Activated CD4-positive, CD25-positive, alpha-beta regulatory T cell (primary cell): ENCODE data around the gene NUP50.

Source experiments
- DNase-seq, 4 experiments: peaks; one replicate each; lab custom pipeline; 2025; lab: John Stamatoyannopoulos, UW

The NUP50 gene

DNA sequence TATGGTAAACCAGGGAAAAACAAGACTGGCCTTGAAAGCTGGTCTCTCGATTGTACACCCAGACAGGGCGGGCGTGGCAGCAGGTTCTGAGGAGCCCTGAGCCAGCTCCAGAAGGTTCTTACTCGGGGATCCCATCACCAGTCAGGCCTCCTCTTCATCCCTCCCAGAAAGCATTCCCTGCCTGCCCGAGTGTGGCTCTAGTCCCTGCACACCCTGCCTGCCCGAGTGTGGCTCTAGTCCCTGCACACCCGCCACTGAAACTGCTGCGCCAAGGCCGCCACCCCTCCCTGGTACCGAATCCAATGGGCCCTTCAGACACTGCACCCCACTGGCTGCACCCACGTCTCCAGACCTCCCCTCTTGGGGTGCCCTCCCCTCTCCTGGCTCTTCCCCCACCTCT, 46.9 kb downstream of the NUP50 start:
- DNase-seq, result no peak

DNA sequence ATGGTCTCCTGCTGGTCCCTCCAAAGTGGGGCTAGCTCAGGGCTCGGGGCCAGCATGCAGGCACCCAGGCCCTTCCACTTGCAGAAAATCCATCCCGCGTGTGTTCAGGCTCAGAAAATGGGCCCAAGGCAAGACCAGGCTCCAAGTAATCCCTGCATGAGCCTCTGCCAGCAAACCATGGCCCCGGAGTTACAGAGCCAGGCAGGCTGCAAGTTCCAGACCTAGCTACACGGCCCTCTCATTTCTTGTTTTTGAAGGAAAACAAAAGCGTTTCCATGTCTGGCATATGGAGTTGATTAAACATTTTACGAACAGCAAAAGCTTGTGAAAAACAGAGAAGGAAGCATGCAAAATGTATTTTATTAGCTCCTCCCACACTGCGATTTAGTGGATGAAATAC, 47.3 kb downstream of the NUP50 start:
- DNase-seq, result no peak

DNA sequence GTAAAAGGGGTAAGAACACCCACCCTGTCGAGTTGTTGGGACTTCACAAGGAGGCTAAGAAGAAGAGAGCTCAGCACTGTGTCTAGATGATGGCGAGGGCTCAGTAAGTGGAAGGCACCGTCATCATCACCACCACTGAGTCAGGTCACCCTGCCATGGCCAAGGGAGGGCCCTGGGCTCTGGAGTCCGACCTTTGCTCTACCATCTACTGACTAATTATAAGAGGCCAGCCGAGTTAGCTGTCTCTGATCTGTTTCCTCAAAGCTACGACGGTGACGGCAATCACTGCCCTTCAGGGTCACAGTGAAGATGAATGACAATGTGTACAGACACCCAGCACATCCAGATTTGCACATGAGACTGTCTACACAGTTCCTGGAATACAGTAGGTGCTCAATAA, 47.7 kb downstream of the NUP50 start:
- DNase-seq, result no peak

DNA sequence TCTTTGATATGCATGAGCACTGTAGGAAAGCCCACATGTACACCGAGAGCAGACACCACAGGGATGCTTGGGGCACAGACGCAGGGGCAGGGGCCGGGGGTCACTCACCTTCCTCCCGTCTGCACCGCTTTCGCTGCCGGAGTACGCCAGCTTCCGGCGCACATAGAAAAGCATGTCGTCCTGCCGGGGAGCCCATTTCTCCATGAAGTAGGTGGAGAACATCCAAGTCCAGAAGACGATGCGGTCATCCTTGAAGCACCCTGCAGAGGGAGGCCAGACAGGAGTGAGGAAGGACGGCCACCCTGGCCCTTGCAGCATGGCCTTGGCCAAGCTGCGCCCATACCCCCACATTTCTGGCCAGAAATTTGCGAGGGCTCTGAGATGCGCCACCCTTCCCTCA, 48.1 kb downstream of the NUP50 start:
- no peak for DNase-seq

DNA sequence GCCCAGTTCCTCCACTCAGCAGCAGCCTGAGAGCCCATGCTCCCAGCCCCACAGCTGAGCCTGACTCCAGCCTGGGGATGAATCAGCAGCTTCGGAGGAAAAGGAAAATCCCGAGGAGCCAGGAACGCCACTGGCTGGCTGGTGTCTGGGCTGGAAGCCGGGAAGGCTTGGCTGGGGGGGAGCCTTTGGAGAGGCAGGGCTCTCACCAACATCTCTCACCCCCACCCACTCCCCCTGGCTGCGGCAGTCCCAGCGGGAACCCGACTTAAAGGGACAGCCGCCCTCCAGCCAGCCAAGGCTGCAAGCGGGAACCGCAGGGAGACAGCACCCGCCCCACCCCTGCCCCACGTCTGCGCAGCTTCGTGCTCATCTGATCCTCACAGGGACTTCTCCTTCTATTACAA, 48.6 kb downstream of the NUP50 start:
- no peak for DNase-seq

DNA sequence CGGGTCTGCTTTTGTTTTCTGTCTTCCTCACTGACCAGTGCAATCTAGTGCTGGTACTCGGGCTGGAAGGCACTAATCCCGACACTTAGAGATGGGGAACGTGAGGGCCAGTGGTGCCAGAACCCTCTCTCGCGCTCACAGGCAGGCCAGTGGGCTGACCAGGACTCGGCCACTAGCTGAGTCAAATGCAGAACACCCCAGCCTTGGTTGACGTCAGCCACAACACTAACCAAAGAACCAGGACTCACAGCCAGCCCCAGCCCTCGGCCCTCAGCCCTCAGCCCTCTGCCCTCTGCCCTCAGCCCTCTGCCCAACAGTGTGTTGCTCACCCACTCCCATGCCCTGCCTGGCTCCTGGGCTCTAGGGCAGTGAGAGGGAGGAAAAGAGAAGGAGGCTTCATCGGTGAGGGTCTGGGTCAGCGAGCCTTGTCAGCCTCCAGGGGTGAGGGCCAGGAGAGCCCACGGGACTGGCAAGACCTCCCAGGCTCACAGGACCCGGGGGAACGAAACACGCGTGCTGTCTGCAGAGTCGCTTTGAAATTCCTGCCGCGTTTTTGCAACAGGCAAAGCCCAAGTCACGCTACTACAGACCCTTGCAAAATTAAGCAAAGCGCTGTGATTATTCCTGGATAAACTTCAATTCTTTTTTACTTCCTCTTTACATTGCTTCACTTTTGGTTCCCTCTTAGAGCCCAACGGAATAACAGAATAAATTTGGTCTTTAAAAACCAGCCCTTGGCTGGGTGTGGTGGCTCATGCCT, 49.4 kb downstream of the NUP50 start:
- DNase-seq, result no peak

DNA sequence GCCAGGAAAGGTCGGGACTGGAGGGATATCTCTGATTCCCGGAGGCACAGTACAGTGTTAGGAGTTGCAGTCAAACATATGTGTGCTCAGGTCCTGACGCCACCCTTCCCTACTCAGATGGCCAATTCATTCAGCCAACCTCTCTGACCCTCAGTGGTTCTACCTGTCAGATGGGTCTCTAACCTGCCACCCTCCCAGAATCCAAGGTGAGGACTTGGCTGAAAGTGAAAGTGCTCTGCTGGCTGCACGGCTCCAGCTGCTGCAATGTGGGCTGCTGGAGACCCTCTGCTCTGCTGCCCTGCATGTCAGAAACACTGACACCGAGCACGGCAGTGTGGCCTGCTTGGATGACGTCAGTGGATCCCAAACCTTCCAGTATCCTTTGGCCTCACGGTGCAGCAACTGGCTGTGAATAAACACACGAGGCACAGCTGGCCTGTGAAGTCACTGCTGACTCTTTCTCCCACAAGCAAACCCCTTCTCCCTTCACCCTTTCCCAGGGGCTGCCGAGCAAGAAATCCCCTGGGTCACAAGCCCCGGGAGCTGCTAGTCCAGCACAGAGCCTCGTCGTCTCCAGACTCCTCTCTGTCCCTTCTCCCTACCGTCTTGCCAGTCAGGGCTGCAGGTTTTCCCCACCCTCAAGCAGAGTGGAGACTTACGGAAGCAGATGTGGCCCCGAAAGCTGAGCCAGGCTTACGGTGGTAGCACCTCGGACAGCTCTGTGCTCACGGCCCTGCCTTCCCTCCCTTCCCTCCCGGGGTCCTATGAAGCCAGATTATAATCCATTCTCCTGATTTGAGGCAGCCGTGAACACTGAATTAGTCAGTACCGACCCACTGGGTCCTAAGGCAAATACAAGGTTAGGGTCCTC, 52.6 kb downstream of the NUP50 start:
- no peak for DNase-seq

DNA sequence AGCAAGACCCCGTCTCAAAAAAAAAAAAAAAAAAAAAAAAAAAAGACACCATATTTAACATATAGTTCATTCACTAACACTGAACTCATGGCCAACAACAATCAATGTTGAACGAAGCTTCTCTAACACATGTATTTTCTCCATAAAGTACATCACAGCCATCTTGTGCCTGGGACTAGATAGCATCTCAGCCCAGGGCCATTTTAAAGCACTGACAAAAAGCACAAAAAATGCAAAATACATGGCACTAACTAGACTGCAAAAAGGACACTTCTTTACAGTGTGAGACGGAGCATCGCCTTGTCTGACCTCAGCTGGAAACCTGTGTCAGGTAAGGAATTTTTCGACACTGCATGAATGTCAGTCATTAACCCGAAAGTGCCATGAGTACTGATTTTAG, 53.6 kb downstream of the NUP50 start:
- no peak for DNase-seq

DNA sequence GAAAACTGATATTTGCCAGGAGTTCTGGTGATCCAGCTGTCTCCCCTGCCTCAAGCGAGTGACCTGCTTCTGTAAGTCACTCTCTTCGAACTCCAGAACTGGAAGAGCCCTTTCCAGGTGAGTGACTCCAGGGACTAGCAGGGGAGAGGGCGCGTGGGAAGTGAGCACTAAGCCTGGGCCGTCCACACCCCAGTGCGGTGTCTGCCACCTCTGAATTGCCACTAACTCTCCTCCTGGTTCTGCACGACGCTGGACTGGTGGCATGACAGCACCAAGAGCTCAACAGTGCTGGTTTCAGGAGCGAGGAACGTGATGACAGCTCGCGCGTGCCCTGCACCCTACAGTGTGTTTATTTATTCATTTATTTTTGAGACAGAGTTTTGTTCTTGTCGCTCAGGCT, 54.1 kb downstream of the NUP50 start:
- no peak for DNase-seq

DNA sequence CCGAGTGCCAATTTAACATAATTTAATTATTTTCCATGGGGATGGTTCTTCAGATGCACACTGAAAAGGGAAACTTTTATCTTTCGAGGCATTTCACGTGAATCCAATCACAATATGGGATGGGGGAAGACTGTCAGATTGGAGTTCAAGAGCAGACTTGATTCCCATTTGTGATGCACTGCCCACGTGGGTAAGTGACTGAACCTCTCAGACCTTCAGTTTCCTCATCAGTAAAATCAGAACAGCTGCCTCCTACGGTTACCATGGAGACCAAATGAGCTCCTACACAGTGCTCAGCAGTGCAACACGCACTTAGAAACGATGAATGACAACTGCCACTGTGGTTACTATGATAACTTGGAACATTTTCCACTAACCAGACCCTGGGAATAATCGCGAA, 55.3 kb downstream of the NUP50 start:
- no peak for DNase-seq

DNA sequence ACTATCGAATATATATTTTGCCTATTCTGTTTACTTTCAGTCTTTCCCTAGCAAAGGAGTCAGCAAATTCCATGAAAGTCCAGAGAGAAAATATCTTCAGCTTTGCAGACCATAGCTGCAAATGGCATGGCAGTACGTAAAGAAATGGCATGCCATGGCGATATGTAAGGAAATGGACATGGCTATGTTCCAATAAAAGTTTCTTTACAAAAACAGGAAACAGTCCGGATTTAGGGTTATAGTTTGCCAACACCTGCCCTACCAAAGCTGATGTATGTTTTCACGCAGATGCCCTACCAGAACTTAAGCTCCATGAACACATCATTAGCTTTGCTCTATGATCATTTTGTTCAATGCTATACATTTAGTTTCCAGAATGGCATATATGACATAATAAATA, 57.5 kb downstream of the NUP50 start:
- no peak for DNase-seq

DNA sequence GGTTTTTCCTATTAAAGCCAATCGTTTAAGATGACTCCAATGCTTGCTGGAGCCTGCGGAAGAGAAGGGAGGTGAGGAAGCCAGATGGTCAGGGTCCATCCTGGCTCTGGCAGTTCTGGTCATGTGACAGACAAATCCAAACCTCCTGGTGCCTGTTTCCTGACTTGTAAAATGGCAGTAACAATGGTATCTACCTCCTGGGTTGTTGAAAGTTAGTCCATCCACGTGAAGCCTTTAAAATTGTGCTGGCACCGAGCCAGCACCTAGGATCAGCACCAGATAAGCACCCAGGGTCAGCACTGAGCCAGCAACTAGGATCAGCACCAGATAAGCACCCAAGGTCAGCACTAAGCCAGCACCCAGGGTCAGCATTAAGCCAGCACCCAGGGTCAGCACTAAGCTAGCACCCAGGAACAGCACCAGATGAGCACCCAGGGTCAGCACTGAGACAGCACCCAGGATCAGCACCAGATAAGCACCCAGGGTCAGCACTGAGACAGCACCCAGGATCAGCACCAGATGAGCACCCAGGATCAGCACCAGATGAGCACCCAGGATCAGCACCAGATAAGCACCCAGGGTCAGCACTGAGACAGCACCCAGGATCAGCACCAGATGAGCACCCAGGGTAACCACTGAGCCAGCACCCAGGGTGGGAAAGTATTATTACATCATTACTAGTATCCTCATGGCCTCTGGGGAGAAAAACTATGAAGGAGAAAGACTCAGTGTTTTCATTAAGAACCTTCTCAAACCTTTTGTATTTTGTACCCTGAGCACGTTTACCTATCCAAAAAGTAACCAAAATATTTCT, 59.8 kb downstream of the NUP50 start:
- DNase-seq, result no peak

DNA sequence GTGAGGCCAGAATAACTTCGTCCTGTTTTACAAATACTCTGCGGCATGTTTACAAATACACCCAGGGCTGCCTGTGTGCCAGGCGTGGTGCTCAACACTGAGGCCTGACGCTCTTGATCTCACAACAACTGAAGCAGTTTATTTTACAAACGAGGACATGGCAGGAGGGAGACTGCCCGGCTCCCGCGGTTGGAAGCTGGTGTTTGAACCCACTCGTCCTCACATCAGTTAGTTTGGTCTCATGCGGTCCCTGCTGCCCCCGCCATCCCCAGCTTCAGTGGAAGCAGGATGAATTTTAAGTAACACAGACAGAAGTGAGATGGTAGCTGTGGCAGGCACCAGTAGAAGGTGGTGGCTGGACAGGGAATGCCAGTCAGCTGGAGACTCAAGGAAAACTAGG, 60.6 kb downstream of the NUP50 start:
- DNase-seq, result no peak

DNA sequence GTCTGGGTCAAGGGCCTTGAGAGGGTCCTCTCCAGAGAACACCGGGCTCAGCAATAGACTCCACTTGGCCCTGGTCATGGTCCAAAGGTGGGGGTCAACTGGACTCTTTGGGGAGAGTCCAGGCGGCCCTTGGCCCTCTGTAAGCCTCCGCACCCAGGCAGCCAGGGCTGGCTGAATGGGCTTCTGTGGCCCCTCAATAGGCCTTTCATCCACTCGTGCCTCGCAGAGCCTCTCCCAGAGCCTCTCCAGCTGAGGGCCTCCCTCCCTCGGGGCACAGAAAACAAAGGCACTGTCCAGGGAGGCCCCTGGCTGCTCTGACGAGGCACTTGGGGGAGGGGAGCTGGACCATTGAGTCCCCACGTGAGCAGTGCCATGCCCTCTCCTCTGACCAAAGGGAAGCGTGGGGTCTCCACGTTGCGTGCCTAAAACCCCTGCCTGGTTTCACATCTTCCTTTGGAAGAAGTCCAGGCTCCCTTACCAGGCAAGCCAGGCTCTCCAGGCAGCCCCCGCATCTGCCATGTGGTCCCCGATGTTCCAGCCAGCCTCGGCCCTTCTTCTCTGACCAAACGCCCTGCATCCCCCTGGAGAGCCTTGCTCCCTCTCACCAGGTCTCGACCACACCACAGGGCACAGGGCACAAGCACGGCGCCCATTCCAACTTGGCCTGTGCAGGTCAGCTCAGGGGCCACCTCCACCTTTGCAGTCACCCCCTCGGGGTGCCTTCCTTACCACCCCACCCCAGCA, 61.4 kb downstream of the NUP50 start:
- DNase-seq, result no peak

DNA sequence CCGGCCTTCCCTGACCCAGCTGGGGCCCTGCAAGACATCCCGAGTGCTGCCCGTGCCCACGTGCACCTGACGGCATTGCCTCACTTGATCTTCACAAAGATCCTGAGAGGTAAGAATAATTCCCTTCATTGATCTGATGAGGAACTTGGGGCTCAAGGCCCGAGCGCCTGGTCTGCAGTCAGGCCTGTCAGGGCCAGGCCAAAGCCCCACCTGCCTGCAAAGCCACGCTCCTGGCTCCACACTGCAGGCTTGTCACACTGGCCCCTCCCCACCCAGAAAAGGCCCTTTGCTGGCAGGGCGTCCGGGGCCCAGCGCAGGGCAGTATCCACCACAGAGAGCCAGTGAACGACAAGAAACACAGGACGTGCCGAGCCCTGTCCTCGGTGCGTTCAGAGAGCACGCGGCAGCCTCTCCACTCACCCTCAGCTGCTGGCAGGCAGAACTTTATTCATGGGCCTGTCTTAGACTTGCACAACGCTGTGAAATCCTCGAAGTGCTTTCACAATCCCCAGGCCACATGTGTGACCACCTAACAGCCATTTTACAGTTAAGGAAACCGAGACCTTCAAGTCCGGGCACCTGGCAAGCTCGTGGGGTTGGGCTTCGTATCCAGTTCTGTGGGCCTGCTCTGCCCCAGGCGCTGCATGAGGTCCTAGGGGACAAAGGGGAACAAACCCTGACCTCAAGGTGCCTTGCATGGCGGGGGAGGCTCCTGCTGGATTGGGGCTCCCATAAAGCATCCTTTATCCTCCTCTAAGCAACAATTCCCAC, 62.2 kb downstream of the NUP50 start:
- DNase-seq, result no peak

DNA sequence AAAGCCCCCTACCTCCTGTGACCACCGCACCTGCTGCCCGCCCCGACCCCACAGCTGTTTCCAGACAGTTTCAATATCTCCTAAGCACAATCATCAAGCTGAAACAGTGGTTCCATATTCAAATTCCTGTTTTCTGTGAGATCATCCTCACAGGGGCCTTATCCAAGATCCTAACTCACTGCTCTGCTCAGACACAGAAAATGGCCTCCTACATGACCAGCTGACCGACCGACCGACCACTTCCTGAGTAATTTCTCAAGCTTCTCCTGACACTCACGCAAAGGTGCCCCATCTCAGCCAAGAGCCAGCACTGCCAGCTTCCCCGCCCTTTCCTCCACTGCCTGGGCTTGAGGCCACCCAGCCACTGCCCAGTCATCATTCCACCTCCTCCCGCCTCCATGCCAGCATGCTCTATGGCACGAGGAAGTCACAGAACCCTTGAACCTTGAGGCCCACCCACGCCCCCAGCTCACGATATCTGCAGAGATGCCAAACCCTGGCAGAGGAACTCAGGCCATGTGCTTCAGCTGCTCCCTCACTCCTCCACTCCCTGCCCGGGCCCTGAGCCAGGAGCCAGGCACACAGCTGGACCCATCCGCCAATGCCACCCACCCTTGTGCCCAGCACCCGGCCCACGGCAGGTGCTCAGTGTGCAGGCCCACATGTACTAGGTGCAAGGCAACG, 62.9 kb downstream of the NUP50 start:
- no peak for DNase-seq

DNA sequence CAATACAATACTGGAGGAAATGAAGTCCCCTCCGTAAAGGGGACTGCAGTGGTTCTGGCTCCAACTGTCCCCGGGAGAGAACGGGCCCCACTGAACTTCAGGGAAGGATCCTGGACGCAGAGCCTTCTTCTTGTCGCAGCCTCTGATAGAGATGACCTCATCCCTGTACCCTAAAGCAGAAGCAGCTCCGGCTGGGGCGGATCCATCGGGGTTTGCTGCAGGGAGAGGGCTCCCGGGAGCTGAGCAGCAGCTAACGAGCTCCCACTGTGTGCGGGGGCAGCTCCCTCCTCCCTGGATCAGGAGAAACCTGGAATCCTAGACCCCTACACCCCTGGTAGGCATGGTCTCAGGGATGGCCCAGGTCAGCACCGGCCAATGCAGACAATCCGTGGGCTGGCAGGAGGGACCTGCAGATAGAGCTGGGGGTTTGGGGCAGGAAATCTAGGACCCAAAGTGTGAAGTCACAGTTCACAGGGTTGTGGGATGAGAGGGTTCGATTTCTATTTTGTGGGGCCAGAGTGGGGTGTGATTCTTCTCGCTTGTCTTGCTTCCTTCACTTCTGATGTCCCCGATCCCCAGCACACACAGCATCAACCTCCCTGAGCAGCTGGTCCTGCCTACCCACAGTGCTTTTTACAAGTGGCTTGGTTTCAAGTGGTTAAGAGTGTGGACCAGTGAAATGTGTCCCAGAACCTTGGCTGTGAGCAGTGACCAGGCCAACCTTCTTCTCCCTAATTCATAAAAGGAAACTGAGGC, 64.1 kb downstream of the NUP50 start:
- DNase-seq, result no peak

DNA sequence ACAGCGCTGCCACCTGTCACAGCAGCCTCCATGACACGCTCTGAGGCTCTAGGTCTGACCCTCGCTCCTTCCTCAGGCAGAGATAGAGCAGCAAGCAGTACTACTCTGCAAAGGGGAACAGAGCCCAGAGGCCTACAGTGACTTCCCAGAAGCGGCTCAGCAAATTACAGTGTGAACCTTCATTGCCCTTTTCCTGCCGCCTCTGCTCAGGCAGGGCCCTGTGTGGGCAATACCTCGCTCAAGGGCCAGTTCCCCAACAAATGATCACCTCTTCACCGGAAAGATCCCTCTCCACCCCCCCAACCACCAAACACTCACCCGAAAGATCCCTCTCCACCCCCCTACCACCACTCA, 64.7 kb downstream of the NUP50 start:
- no peak for DNase-seq

DNA sequence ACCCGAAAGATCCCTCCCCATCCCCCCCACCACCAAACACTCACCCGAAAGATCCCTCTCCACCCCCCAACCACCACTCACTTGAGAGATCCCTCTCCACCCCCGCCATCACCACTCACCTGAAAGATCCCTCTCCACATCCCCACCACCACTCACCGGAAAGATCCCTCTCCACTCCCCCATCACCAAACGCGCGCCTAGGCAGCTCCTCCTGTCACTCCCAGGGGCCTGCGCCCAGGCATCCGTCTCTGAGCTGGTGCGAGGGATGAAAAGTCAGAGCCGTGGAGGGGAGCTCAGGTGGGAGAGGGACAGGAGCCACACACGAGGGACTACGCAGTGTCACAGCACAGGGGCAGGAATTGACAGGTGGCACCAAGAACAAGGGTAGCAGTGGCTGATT, 65.5 kb downstream of the NUP50 start:
- no peak for DNase-seq
